ENCODE results near the gene INSIG2.

Gene INSIG2

DNA sequence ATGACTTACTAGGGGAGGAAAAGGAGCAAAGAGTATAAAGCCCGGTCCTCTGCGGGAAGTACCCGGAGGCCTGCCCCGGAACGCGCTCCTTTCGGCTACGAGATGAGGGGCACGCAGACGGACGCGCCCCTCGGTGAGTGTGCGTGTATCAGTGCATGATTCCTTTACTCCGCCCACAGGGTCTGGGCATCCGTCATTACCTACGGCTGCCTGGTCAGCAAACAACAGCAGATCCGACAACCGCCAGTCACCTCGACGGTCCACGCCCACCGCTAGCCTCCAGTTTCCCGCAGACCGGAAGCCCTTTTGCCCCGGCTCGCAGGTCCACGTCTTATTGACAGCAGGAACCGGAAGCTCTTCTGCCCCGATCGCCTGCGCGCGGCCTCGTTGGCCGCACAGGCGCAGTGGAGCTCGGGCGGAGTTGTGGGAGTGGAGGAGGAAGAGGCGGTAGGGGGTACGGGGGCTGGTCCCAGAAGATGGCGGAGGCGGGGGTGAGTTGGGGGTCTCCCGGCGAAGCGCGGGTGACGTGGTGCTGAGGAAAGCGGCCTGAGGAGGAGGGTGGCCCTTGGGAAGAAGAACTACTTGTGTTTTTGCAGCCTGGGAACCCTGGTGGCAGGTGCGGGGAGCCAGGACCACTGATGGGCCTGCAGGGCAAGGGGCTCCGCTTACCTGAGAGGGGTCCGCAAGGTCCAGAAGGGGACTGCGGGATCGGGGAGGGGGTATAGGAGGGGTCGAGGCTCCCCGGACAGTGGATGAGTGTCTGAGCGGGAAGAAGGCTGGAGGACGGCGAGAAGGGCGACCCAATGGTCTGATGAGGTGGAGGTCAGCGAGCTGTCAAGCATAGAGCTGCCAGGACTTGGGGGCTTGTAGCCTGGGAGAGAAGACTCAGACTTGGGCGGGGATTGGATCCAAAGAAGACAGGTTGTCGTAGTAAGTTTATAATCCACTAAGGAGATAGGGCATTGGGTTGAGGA, at the start of gene INSIG2:
TSS of gene INSIG2 (plus strand) at position 421 of the 974 bp plus-strand sequence. CDS start 8,086 bp downstream, outside the sequence.
- DNase-seq, result peak; percentile 97

DNA sequence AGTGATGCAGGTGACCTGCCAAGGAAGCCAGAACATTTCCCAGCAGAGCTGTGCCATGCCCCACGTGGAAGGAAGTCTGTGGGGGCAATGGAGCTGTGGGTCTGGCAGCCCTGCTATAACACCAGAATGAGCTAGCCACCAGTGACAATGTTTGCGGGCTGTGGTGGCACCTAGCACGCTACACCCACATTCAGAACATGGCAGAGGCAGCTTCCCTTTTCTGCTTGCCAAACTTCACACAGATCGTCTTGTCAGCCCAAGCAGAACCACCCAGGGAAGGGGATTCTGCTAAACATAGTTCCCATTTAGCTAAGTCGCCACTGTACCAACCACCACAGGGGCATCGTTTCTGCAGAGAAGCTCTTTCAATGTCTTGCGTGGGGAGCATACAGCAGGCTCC, 47.4 kb upstream of the INSIG2 start:
- DNase-seq, result no peak

DNA sequence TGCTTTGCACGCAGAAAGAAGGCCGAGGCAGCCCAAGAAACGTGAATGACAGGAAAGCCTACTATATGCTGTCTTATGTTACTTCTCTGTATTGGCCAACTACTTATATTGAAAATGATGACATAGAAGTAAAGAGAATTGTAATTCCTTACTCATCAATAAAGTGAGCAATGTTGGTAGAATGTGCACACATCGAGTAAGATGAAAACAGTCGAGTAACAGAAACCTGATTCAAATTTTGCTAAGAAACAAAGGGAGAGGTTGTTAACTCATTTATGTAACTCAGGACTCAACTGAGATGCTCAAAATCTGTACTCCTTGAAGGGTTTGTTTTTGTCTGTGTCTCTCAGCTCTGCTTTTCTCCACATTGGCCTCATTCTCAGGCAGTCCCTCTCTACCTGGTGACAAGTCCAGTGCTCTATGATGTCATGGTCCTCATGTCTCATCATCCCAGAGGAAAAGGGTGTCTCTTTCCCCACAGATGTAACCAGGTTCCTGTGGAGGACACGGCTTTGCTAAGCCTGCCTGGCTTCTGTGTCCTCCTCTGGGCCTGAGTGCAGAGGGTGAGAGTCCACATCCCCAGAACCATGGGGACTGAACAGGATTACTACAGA, 44.1 kb upstream of the INSIG2 start:
- no peak for DNase-seq

DNA sequence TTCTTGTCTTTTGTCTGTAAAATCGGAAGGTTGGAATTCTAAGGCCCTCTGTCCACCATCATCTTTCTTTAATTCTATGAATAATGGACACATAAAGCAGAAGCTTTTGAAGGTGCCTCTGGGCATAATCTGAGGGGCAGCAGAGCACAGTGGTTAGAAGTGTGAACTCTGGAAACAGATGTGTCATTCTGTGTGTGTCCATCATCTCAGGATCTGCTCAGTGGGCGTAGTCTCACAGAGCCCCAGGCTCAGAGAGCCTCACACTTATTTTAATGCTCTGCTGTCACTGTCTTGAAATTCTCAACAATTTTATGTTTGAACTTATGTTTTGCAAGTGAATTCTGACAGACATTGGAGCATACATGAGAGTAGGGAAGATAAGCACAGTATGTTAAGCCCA, 43.4 kb upstream of the INSIG2 start:
- DNase-seq, result no peak

DNA sequence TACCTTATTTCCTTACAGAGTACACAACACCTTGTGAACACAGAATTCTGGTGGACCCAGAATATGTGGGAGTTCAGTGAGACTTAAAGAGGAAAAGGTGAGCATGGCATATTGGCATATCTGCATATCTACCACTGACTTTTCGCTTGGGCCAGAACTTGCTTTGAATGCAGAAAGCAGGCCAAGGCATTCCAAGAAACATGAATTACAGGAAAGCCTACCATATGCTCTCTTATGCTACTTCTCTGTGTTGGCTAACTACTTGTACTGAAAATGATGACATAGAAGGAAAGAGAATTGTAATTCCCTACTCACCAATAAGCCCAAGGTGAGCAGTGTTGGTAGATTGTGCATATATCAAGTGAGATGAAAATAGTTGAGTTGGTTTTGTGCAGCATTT, 43.0 kb upstream of the INSIG2 start:
- DNase-seq, result no peak

DNA sequence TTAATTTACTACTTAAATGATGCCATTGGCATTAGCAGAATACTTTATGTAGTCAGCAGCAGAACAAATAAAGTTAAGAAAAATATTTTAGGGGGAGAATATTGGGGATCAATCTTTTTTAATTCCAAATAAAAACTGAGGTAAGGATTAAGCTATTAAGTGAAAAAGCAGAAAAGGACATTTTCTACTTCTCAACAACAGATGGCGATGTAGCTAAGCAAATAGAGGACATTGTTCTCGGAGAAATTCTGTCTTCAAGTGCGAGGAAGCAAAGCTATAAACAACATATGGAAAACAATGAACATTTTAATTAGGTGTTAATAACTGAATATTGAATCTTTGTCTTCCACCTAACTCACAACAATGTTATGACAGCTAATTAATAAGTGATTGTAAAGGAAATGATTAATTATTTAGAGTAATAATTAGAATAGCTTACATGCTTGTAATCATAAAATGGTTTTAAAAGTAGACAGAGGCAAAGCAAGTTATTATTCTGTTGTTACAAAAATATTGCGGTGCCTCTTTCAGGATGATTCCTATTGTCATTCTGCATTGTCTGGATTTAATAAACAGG, 41.5 kb upstream of the INSIG2 start:
- no peak for DNase-seq

DNA sequence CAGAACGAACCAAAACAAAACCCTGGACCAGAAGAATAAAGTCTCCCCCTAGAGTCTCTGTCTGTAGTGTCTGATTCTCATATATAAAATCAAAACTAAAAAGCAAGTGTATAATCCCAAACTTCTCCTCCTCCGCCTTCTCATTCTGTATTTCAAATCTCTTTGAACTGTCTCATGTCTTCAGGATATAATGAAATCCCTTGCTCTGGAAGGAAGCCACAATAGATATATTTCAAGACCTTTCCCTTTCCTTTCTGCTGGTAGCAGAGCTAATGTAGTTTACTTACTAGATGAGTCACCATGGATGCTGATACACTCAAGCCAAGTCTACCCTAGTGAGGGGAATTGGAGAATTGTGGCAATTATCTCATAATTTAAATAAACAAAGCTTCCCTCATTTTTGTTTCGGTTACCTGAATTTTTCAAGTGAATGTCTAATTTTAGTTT, 40.9 kb upstream of the INSIG2 start:
- no peak for DNase-seq

GRCh38 chr2:118048401-118048800, 39.9 kb upstream of the INSIG2 start:
- no peak for DNase-seq

DNA sequence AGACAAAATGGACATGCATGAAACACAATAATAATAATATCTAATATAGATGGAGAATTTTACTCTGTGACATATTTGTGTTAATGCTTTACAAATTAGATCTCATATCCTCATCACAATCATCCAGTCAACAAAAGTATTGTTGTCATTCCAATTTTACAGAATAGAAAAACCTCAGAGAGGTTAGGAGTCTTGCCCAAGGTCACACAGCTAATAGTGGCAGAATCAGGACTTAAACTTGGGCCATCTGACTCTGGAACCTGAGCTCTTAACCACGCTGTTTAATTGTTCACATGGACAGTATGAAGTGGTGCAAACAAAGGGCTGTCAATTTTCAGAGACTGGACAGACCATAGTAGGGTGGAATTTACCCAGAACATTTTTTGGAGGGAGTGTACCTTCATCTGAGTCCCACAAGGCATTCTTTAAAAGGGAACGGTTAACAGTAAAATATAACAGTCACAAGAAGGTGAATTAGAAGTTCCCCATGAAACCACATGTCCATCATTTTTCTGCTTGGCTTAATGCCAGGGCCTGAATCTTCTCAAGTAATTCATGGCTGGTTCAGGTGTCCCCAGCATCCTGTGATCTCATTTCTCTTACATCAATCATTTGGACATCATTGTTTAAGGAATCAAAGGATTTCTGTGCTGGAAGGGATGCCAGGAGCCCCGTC, 39.0 kb upstream of the INSIG2 start:
- no peak for DNase-seq

DNA sequence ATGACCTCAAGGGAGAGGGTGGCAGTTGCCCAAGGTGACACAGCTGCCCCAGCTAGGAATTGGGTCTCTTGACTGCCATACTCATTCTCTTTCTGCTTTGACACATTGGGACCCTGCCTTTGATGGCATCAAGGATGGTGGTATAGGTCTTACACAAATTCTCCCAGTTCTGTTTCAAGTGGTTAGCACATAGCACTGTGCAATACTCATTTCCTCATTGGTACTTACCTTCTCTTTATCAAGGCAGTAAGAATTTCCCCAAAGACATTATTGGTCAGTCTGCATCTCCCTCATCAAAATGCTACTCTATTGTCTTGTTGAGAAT, 38.5 kb upstream of the INSIG2 start:
- DNase-seq, result no peak

DNA sequence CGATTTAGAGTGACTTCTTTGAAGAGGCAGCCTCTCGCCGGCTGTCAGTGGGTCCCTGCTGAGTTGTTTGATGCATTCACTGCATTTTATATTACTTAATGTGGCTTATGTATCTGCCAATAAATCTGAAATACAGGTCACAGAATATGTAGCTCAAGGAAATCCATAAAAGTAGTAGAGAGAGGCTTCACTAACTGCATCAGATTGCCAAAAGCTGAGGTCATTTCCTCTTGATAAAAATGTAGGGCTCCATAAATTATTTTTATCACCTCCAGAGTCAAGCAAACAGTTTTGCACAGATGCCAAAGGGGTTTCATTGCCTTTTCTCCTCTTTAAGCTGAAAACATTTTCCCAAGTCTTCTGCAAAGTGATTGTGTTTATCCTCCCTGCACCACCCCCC, 37.9 kb upstream of the INSIG2 start:
- DNase-seq, result no peak

- no peak for DNase-seq
Measured at GRCh38 chr2:118050974-118051373, 37.3 kb upstream of the INSIG2 start.

GRCh38 chr2:118051826-118052358, 36.4 kb upstream of the INSIG2 start:
- DNase-seq, result no peak

DNA sequence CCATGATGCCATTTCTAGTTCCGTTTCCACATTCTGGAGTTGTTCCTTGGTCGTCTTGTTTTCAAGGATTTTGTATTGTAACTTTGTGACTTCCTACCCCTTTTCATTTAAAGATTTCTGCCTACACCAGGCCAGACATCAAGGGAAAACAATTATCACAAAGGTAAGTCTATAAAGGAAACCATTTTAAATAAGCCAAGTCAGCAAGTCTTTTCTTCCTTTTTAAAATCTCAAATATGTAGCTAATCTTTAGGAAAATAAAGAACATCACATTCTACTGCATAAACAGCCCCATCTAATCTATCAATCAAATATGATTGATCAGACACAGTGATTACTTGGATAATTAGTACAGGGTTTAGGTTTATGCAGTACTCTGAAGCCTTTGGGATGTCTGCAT, 35.8 kb upstream of the INSIG2 start:
- no peak for DNase-seq

- no peak for DNase-seq
Measured at GRCh38 chr2:118053681-118054080, 34.6 kb upstream of the INSIG2 start.

DNA sequence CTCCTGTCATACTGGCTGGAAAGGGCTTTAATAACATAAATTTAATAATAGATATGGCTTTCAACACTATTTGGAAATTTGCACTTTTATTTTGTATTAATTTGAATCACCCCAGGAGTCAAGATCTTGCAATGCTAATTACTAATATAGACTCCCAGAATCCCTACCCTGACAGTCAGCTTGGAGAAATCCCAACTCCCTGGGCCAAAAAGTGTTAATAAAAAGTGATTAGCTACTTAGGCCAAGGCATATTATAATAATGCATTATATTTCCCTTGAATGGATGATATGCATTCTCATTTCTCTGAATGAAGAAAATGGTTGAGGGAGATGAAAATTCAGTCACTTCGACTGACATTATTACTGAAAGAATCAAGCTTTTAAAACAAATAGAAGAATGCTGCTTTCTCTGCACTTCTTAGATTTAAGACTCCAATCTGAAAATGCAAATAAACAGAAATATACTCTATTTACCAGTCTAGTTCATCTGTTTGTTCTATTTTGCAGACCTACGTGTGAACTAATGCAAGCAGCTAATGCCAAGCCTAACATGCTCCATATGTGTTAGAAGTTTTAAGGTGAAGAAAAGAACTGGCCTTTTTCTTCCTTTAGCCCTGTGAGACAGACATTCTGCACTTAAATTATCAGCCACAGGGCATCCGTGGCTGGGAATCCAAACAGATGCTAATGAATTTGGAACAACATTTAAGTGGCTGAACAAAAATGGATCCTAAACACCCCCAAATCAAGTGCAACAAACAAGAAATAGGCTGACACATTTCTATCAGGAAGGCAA, 33.9 kb upstream of the INSIG2 start:
- no peak for DNase-seq

GRCh38 chr2:118055512-118056164, 32.6 kb upstream of the INSIG2 start:
- no peak for DNase-seq

- no peak for DNase-seq
Measured at GRCh38 chr2:118056165-118056534, 32.1 kb upstream of the INSIG2 start.

DNA sequence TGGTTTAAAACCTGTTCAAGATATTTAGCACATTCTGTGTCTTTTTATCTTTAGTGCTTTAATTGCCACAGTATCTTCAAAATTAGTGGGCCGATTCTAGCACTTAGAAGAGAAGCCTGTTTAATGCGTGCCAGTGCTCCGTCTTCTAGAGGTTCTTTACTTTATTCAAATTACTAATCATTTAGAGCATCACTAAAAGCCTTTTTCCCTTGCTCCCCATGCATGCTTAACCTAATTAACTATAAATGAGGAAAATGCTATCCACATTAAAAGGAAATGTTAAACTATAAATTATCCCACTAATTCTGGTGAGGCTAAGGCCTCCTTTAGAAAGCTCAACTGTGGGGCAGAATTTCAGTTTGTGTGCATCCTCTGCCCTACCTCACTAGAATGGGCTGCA, 31.5 kb upstream of the INSIG2 start:
- DNase-seq, result no peak

- no peak for DNase-seq
Measured at GRCh38 chr2:118058951-118059350, 29.3 kb upstream of the INSIG2 start.

DNA sequence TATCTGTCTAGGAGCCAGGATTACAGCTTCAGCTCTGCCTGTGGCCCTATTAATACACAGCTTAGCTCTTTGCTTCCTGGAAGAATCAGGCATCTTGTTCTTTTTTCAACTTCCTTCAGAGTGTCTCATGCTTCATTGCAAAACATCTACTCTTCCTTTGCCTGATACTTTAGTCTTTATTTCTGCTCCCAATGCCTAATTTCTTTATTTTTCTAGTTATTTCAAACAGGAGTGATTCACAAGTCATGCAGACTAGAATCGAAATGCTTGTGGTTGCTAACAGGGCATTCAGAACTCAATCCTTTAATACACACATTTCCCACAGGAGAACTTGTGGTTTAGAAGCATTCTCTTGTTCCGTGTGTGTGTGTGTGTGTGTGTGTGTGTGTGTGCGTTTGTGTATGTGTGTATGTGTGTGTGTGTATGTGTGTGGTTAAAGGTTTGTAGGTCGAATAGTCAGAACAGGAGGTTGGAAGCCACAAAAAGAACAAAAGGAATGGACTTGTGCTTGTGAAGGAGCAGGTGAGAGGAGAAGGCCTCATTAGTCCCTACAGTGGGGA, 28.3 kb upstream of the INSIG2 start:
- no peak for DNase-seq
